MM.1S (cell line): Measurements from ENCODE around the gene ZNF333.
A peak's percentile ranks its signal among the peaks of the same experiment; 100 is the strongest.

Experiments used
- DNase-seq: peaks from one replicate; pipeline ENCODE4 v3.0.0-alpha.2; 2015
- H2AFZ ChIP-seq: fragments of 300-600 bp; sonication (generic); 2 replicates; pipeline ENCODE4 v1.6.0; 2016; ENCODE audit warnings: antibody characterized with exemption, low read length
- H3F3A ChIP-seq: fragments of 300-600 bp; sonication (generic); 2 replicates; pipeline ENCODE4 v1.6.1; 2016; ENCODE audit warnings: mild to moderate bottlenecking, antibody characterized with exemption, low read length, moderate library complexity, mixed read lengths; ENCODE audit not compliant: insufficient read depth
- H3K27ac ChIP-seq: fragments of 300-600 bp; sonication (generic); 2 replicates; pipeline ENCODE4 v1.5.1; 2016; ENCODE audit warnings: mild to moderate bottlenecking, low read length
- H3K27me3 ChIP-seq: fragments of 300-600 bp; sonication (generic); replicated peaks from 2 replicates; pipeline ENCODE4 v1.6.0; 2016; ENCODE audit warnings: low read length; ENCODE audit not compliant: insufficient read depth
- H3K36me3 ChIP-seq: fragments of 300-600 bp; sonication (generic); replicated peaks from 2 replicates; pipeline ENCODE4 v1.6.1; 2016; ENCODE audit warnings: mild to moderate bottlenecking, low read length, mixed read lengths; ENCODE audit not compliant: insufficient read depth
- H3K4me1 ChIP-seq: fragments of 300-600 bp; sonication (generic); 2 replicates; pipeline ENCODE4 v1.6.1; 2016; ENCODE audit warnings: low read length, mixed read lengths
- H3K4me2 ChIP-seq: fragments of 300-600 bp; sonication (generic); 2 replicates; pipeline ENCODE4 v1.6.0; 2016; ENCODE audit warnings: low read depth, low read length
- H3K4me3 ChIP-seq: fragments of 300-600 bp; sonication (generic); 2 replicates; pipeline ENCODE4 v1.5.1; 2016; ENCODE audit warnings: low read length, mixed read lengths
- H3K79me2 ChIP-seq: fragments of 300-600 bp; sonication (generic); 2 replicates; pipeline ENCODE4 v1.6.1; 2016; ENCODE audit warnings: mixed run types, low read length, mixed read lengths
- H3K9ac ChIP-seq: fragments of 300-600 bp; sonication (generic); 2 replicates; pipeline ENCODE4 v1.6.1; 2016; ENCODE audit warnings: low read length, mixed read lengths
- H3K9me2 ChIP-seq: fragments of 300-600 bp; sonication (generic); replicated peaks from 2 replicates; pipeline ENCODE4 v1.6.1; 2016; ENCODE audit warnings: mild to moderate bottlenecking, low read length, mixed read lengths; ENCODE audit not compliant: insufficient read depth
- H3K9me3 ChIP-seq: fragments of 300-600 bp; sonication (generic); replicated peaks from 2 replicates; pipeline ENCODE4 v1.6.1; 2016; ENCODE audit warnings: mild to moderate bottlenecking, low read length, mixed read lengths; ENCODE audit not compliant: insufficient read depth
- H4K20me1 ChIP-seq: fragments of 300-600 bp; sonication (generic); 2 replicates; pipeline ENCODE4 v1.6.1; 2016; ENCODE audit warnings: mild to moderate bottlenecking, low read length, moderate library complexity, mixed read lengths; ENCODE audit not compliant: insufficient read depth
- CTCF ChIP-seq: fragments of 300-600 bp; sonication (generic); IDR thresholded peaks from 2 replicates; pipeline ENCODE4 v1.5.1; 2016; ENCODE audit warnings: antibody characterized with exemption, low read length, mixed read lengths
- EZH2 ChIP-seq: fragments of 300-600 bp; sonication (generic); optimal IDR thresholded peaks from 2 replicates; pipeline ENCODE3; 2017; ENCODE audit warnings: low read depth, mild to moderate bottlenecking, antibody characterized with exemption, low read length, mixed read lengths
- EZH2phosphoT487 ChIP-seq: fragments of 300-600 bp; sonication (generic); IDR thresholded peaks from 2 replicates; pipeline ENCODE4 v1.6.1; 2018; ENCODE audit warnings: antibody characterized with exemption, low read length

ZNF333 gene

GRCh38 chr19:14728595-14728994, 38.7 kb downstream of the ZNF333 start:
- no peak for DNase-seq
- Histone ChIP-seq H3K4me1 (no peaks in the 10 kb centered on the region), H3K9me3 (no peaks in the 10 kb centered on the region), H3K27ac (no peak overlapping the region), H3K9ac (no peak overlapping the region), H3K4me2 (no peak overlapping the region), H4K20me1 (no peaks in the 10 kb centered on the region), H3F3A (no peaks in the 10 kb centered on the region), H2AFZ (no peak overlapping the region), H3K4me3 (no peak overlapping the region), H3K27me3 (peaks cover 75% of the 10 kb centered on the region), H3K79me2 (no peaks in the 10 kb centered on the region), H3K9me2 (no peaks in the 10 kb centered on the region), H3K36me3 (no peaks in the 10 kb centered on the region)
- no peak for TF ChIP-seq EZH2
- no peak for TF ChIP-seq CTCF
- TF ChIP-seq EZH2phosphoT487, result no peak

GRCh38 chr19:14731200-14731599, 41.4 kb downstream of the ZNF333 start:
- Histone ChIP-seq H4K20me1 (no peaks in the 10 kb centered on the region), H3K9me3 (no peaks in the 10 kb centered on the region), H3K36me3 (no peaks in the 10 kb centered on the region), H3F3A (no peaks in the 10 kb centered on the region), H3K9me2 (no peaks in the 10 kb centered on the region), H3K9ac (no peak overlapping the region), H3K4me2 (no peak overlapping the region), H3K4me3 (peak overlapping the region; percentile 2; the same call in 1 of the 2 replicates), H3K27ac (no peak overlapping the region), H3K27me3 (peaks cover 73% of the 10 kb centered on the region), H3K79me2 (no peaks in the 10 kb centered on the region), H2AFZ (peak overlapping the region; percentile 46), H3K4me1 (no peaks in the 10 kb centered on the region)
- DNase-seq, result no peak
- TF ChIP-seq EZH2 (no peak), EZH2phosphoT487 (no peak), CTCF (no peak)

GRCh38 chr19:14732510-14732909, 42.7 kb downstream of the ZNF333 start:
- TF ChIP-seq EZH2, result no peak
- TF ChIP-seq EZH2phosphoT487, result no peak
- no peak for TF ChIP-seq CTCF
- no peaks in the 10 kb centered on the region for H3K4me1 ChIP-seq
- no peak overlapping the region for H3K4me2 ChIP-seq
- no peak overlapping the region for H3K9ac ChIP-seq
- no peaks in the 10 kb centered on the region for H3K9me2 ChIP-seq
- H3K27me3 ChIP-seq, result peaks cover 68% of the 10 kb centered on the region
- H3K27ac ChIP-seq, result no peak overlapping the region
- no peaks in the 10 kb centered on the region for H3K9me3 ChIP-seq
- DNase-seq, result no peak
- no peaks in the 10 kb centered on the region for H4K20me1 ChIP-seq
- no peak overlapping the region for H2AFZ ChIP-seq
- no peaks in the 10 kb centered on the region for H3F3A ChIP-seq
- no peak overlapping the region for H3K4me3 ChIP-seq
- no peaks in the 10 kb centered on the region for H3K79me2 ChIP-seq
- H3K36me3 ChIP-seq, result no peaks in the 10 kb centered on the region
